Parathyroid adenoma (tissue), 2 donors: Measurements from ENCODE around the gene PLOD3.

Experiments used
- H2AFZ ChIP-seq: fragments of 300-600 bp; sonication (generic); one replicate; pipeline ENCODE4 v1.7.0; 2017; ENCODE audit warnings: antibody characterized with exemption, mild to moderate bottlenecking
- H3K27ac ChIP-seq: fragments of 300-600 bp; sonication (generic); one replicate; pipeline ENCODE4 v1.7.0; 2017
- H3K27me3 ChIP-seq: fragments of 300-600 bp; sonication (generic); one replicate; pipeline ENCODE4 v1.7.0; 2017; ENCODE audit warnings: low read length; ENCODE audit not compliant: control insufficient read depth, insufficient read depth
- H3K36me3 ChIP-seq: fragments of 300-600 bp; sonication (generic); one replicate; pipeline ENCODE4 v1.7.0; 2017; ENCODE audit warnings: low read length; ENCODE audit not compliant: control insufficient read depth, insufficient read depth
- H3K4me1 ChIP-seq: fragments of 300-600 bp; sonication (generic); one replicate; pipeline ENCODE4 v1.7.0; 2017; ENCODE audit warnings: control low read depth
- H3K4me2 ChIP-seq: fragments of 300-600 bp; sonication (generic); one replicate; pipeline ENCODE4 v1.7.0; 2017; ENCODE audit warnings: low read length
- H3K4me3 ChIP-seq: fragments of 300-600 bp; sonication (generic); one replicate; pipeline ENCODE4 v1.7.0; 2017; ENCODE audit warnings: low read depth, low read length
- H3K79me2 ChIP-seq: fragments of 300-600 bp; sonication (generic); one replicate; pipeline ENCODE4 v1.7.0; 2017; ENCODE audit warnings: control low read depth
- H3K9ac ChIP-seq: fragments of 300-600 bp; sonication (generic); one replicate; pipeline ENCODE4 v1.7.0; 2017; ENCODE audit warnings: mild to moderate bottlenecking
- H3K9me3 ChIP-seq: fragments of 300-600 bp; sonication (generic); one replicate; pipeline ENCODE4 v1.7.0; 2017; ENCODE audit warnings: low read length; ENCODE audit not compliant: control insufficient read depth
- CTCF ChIP-seq: fragments of 300-600 bp; sonication (generic); IDR thresholded peaks from one replicate; pipeline ENCODE4 v1.7.0; 2017; ENCODE audit warnings: antibody characterized with exemption, mild to moderate bottlenecking
- donor health status: primary hyperparathyroidism.

PLOD3 gene

GRCh38 chr7:101165958-101166647 is 51.3 kb downstream of the PLOD3 start:
- Histone ChIP-seq H3K27ac (no peak overlapping the region), H3K4me2 (no peak overlapping the region), H3K4me3 (no peak overlapping the region), H3K9ac (no peak overlapping the region), H3K36me3 (no peaks in the 10 kb centered on the region), H3K79me2 (no peaks in the 10 kb centered on the region), H3K4me1 (peaks cover 15% of the 10 kb centered on the region), H3K9me3 (no peaks in the 10 kb centered on the region), H2AFZ (no peak overlapping the region), H3K27me3 (peaks cover 6% of the 10 kb centered on the region)
- no peak for TF ChIP-seq CTCF

- no peaks in the 10 kb centered on the region for H3K79me2 ChIP-seq
- H3K36me3 ChIP-seq: no peaks in the 10 kb centered on the region
- peak within 1 kb of the TSS; percentile 56 for H2AFZ ChIP-seq
- H3K27ac ChIP-seq: no peak within 1 kb of the TSS
- no peak within 1 kb of the TSS for H3K4me2 ChIP-seq
- H3K9ac ChIP-seq: no peak within 1 kb of the TSS
- no peak within 1 kb of the TSS for H3K4me3 ChIP-seq
- no peaks in the 10 kb centered on the region for H3K27me3 ChIP-seq
- H3K4me1 ChIP-seq: peaks cover 15% of the 10 kb centered on the region
- H3K9me3 ChIP-seq: no peaks in the 10 kb centered on the region
- no peak for TF ChIP-seq CTCF
These were observed 52.1 kb downstream of the PLOD3 start, which contains the start of gene VGF for GRCh38 chr7:101165075-101165957. Gene VGF (minus strand): TSS chr7:101165569. CDS start chr7:101164843, 726 bp downstream.

- H3K79me2 ChIP-seq: no peaks in the 10 kb centered on the region
- no peak overlapping the region for H3K9ac ChIP-seq
- H3K9me3 ChIP-seq: no peaks in the 10 kb centered on the region
- no peak overlapping the region for H3K4me2 ChIP-seq
- peaks cover 11% of the 10 kb centered on the region for H3K4me1 ChIP-seq
- H3K4me3 ChIP-seq: no peak overlapping the region
- H3K36me3 ChIP-seq: no peaks in the 10 kb centered on the region
- peak overlapping the region; percentile 76 for H2AFZ ChIP-seq
- no peak overlapping the region for H3K27ac ChIP-seq
- no peaks in the 10 kb centered on the region for H3K27me3 ChIP-seq
- no peak for TF ChIP-seq CTCF
These were observed 53.1 kb downstream of the PLOD3 start for GRCh38 chr7:101164071-101164840.

- Histone ChIP-seq H3K4me3 (no peak overlapping the region), H3K27ac (peak overlapping the region; percentile 1)
These were observed 53.9 kb downstream of the PLOD3 start for GRCh38 chr7:101163279-101164070.

More at GRCh38 chr7:101163279-101164070, 53.9 kb downstream of the PLOD3 start:
- no peaks in the 10 kb centered on the region for H3K9me3 ChIP-seq
- H3K4me2 ChIP-seq: peak overlapping the region; percentile 43
- no peak overlapping the region for H3K9ac ChIP-seq
- TF ChIP-seq CTCF: no peak
- no peaks in the 10 kb centered on the region for H3K27me3 ChIP-seq
- H2AFZ ChIP-seq: peak overlapping the region; percentile 76
- no peaks in the 10 kb centered on the region for H3K36me3 ChIP-seq
- peaks cover 11% of the 10 kb centered on the region for H3K4me1 ChIP-seq
- H3K79me2 ChIP-seq: no peaks in the 10 kb centered on the region
